Psoas muscle (tissue), 8 donors: ENCODE measurements around the gene PTGER2. TPM values are rescaled to one million over a fixed set of nuclear protein-coding genes. Genes with fewer than 3 reads are reported as not detected.

Source experiments
- ATAC-seq, 4 donors: fragments of 200-7000 bp; cut with Tn5 transposase; one replicate each; pipeline ENCODE4 v1.9.1; 2020; ENCODE audit warnings: moderate library complexity in 3 of 4, mild to moderate bottlenecking in 2 of 4
- DNase-seq, 2 donors: peaks; one replicate each; pipeline ENCODE4 v3.0.0-alpha.2; 2020
- H3K27ac ChIP-seq: fragments of 200-600 bp; one replicate; pipeline ENCODE4 v1.8.0; 2022
- H3K27me3 ChIP-seq, 3 donors: fragments of 200-600 bp in 1 of 3; one replicate each; pipeline versions ENCODE4 v1.6.1 to v1.8.0; 2013 to 2022; ENCODE audit warnings: low read length in 2 of 3, mild to moderate bottlenecking in 2 of 3, moderate library complexity in 1 of 3; ENCODE audit not compliant: insufficient read depth in 3 of 3
- H3K36me3 ChIP-seq, 2 donors: fragments of 200-600 bp in 1 of 2; one replicate each; pipeline versions ENCODE4 v1.6.1 to v1.8.0; 2013 to 2022; ENCODE audit warnings: low read depth in 1 of 2, mild to moderate bottlenecking in 1 of 2, moderate library complexity in 1 of 2; ENCODE audit not compliant: insufficient read depth in 1 of 2
- H3K4me1 ChIP-seq: fragments of 200-600 bp; one replicate; pipeline ENCODE4 v1.8.0; 2022
- H3K4me3 ChIP-seq: fragments of 200-600 bp; one replicate; pipeline ENCODE4 v1.8.0; 2022; ENCODE audit warnings: mild to moderate bottlenecking
- H3K9me3 ChIP-seq: fragments of 200-600 bp; one replicate; pipeline ENCODE4 v1.8.0; 2022
- WGBS, 3 donors: extraction: QIAGEN DNeasy Blood & Tissue Kit; methylation state at CpG; one replicate each; pipeline versions ENCODE4 v1.1.6 to v1.1.7; 2013; 5-methylcytosine and 5-hydroxymethylcytosine counted together
- intact Hi-C, 2 donors: fragments of 100-400 bp; cut with DNase I; formaldehyde crosslinking; loops; one replicate each; pipeline versions ENCODE4 v1.11.0 to v1.14.2; 2022
- polyA plus RNA-seq, 3 donors: library from polyadenylated mRNA; stranded (reverse); fragments of 200-250 nt; gene quantifications; one replicate each; pipeline ENCODE4 v1.2.3, GENCODE V29; 2013
- total RNA-seq, 4 donors: library from RNA; stranded (reverse); fragmentation: NEBNext Ultra II Directional in 2 of 4; extraction: Animal tissue kit (Norgen Biotek cat#: 25700) in 2 of 4; gene quantifications; one replicate each; pipeline versions ENCODE4 v1.2.1 to v1.2.4, GENCODE V29; 2021 to 2023
- TF ChIP-seq, protein P1 (sequence below): fragments of 200-600 bp; IDR thresholded peaks from one replicate; pipeline ENCODE4 v1.8.0; 2022; ENCODE audit warnings: antibody characterized with exemption
- donor health status: healthy with polysubstance abuse.
- donor health status: DM: no; HTN: no; CAD: no; lungs with moderate emphysema.
- donor health status: Bipolar disorder and iron deficiency.
- donor health status: healthy.
- donor health status: DM: yes; HTN: yes; CAD: no.
- donor health status: DM: no; HTN: no; CAD: no.
- donor health status: DM: no; HTN: no; CAD: no.
- donor health status: DM: yes; HTN: yes; CAD: no.

Gene PTGER2
- total and polyA plus RNA-seq, 7 donors: 0.08 to 0.57 (median 0.26) TPM

DNA sequence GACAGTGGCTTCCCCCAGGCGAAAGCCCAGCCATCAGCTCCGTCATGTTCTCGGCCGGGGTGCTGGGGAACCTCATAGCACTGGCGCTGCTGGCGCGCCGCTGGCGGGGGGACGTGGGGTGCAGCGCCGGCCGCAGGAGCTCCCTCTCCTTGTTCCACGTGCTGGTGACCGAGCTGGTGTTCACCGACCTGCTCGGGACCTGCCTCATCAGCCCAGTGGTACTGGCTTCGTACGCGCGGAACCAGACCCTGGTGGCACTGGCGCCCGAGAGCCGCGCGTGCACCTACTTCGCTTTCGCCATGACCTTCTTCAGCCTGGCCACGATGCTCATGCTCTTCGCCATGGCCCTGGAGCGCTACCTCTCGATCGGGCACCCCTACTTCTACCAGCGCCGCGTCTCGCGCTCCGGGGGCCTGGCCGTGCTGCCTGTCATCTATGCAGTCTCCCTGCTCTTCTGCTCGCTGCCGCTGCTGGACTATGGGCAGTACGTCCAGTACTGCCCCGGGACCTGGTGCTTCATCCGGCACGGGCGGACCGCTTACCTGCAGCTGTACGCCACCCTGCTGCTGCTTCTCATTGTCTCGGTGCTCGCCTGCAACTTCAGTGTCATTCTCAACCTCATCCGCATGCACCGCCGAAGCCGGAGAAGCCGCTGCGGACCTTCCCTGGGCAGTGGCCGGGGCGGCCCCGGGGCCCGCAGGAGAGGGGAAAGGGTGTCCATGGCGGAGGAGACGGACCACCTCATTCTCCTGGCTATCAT is 663 bp downstream of the PTGER2 start:
- Histone ChIP-seq H3K36me3 (no peaks in the 10 kb centered on the region), H3K4me1 (no peaks in the 10 kb centered on the region), H3K9me3 (no peaks in the 10 kb centered on the region), H3K27ac (no peak overlapping the region), H3K4me3 (peak overlapping the region; percentile 67), H3K27me3 (peaks cover 4 to 40% (median 6%) of the 10 kb centered on the region in 3 donors)
- ATAC-seq (peak in 3 of 4 donors; percentile 23 to 41 (median 37)), DNase-seq (peak; percentile 25 to 61)
- TF ChIP-seq, protein P1, sequence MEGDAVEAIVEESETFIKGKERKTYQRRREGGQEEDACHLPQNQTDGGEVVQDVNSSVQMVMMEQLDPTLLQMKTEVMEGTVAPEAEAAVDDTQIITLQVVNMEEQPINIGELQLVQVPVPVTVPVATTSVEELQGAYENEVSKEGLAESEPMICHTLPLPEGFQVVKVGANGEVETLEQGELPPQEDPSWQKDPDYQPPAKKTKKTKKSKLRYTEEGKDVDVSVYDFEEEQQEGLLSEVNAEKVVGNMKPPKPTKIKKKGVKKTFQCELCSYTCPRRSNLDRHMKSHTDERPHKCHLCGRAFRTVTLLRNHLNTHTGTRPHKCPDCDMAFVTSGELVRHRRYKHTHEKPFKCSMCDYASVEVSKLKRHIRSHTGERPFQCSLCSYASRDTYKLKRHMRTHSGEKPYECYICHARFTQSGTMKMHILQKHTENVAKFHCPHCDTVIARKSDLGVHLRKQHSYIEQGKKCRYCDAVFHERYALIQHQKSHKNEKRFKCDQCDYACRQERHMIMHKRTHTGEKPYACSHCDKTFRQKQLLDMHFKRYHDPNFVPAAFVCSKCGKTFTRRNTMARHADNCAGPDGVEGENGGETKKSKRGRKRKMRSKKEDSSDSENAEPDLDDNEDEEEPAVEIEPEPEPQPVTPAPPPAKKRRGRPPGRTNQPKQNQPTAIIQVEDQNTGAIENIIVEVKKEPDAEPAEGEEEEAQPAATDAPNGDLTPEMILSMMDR: no peak
- intact Hi-C loops: no loop called here
- WGBS, 3 donors: 4 to 7% (median 7%) methylated on average over 61 to 63 of the region's 63 CpGs

- TF ChIP-seq, protein P1: no peak
- Histone ChIP-seq H3K27ac (no peak overlapping the region), H3K36me3 (no peaks in the 10 kb centered on the region), H3K4me3 (peak overlapping the region; percentile 67), H3K27me3 (peaks cover 4 to 40% (median 6%) of the 10 kb centered on the region in 3 donors), H3K9me3 (no peaks in the 10 kb centered on the region), H3K4me1 (no peaks in the 10 kb centered on the region)
- intact Hi-C loops: no loop called here
- 42 to 53% (median 51%) methylated on average over 11 of the region's 11 CpGs for WGBS, 3 donors
- DNase-seq (no peak), ATAC-seq (no peak)
These were observed 1.2 kb downstream of the PTGER2 start for GRCh38 chr14:52315355-52315718.

DNA sequence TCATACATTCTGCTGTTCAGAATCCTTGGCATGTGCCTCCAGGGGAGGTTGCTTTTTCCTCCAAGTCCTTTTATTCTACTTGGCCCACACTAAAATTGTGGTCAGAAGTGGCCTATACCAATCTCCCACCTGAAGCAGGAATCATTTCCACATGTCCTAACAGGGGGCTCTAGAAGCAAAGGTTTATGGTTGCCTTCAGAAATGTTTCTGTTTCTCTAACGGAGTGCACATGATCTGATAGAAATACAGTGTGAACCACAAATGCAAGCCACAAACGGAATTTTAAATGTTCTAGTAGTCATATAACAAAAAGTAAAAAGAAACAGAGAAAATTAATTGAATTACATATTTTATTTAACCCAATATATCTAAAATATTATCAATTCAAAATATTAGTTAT is 4.0 kb downstream of the PTGER2 start:
- no peak for ATAC-seq
- peaks cover 4 to 31% (median 6%) of the 10 kb centered on the region in 3 donors for H3K27me3 ChIP-seq
- H3K9me3 ChIP-seq: peaks cover 7% of the 10 kb centered on the region
- no peaks in the 10 kb centered on the region for H3K36me3 ChIP-seq
- intact Hi-C loops: no loop called here
- no peak overlapping the region for H3K27ac ChIP-seq
- H3K4me3 ChIP-seq: no peak overlapping the region
- no peaks in the 10 kb centered on the region for H3K4me1 ChIP-seq
- TF ChIP-seq, protein P1: no peak
- WGBS, 3 donors: 77 to 81% (median 79%) methylated on average over 2 of the region's 2 CpGs
- DNase-seq: no peak

GRCh38 chr14:52318826-52319645 is 4.9 kb downstream of the PTGER2 start:
- Histone ChIP-seq H3K36me3 (no peaks in the 10 kb centered on the region), H3K4me3 (no peak overlapping the region), H3K27ac (no peak overlapping the region), H3K27me3 (peaks cover 4 to 21% (median 6%) of the 10 kb centered on the region in 3 donors), H3K9me3 (peaks cover 7% of the 10 kb centered on the region), H3K4me1 (no peaks in the 10 kb centered on the region)
- WGBS, 3 donors: 69 to 77% (median 72%) methylated on average over 5 of the region's 5 CpGs
- DNase-seq: no peak
- intact Hi-C loops: no loop called here
- TF ChIP-seq, protein P1: no peak
- no peak for ATAC-seq
